Astrocyte (in vitro differentiated cells and primary cell): ENCODE measurements around the gene PDZK1IP1. TPM values are rescaled to one million over a fixed set of nuclear protein-coding genes. Genes with fewer than 3 reads are reported as not detected.

Experiments
- DNase-seq: peaks from one replicate; pipeline ENCODE4 v3.0.0-alpha.2; 2010; ENCODE audit warnings: low read depth
- FAIRE-seq: peaks from 2 replicates; lab custom pipeline; 2011; peaks lifted over from hg19 to GRCh38; lab: Jason Lieb, UNC
- H2AFZ ChIP-seq: 2 replicates; pipeline ENCODE4 v1.6.0; 2012; ENCODE audit warnings: low read depth, low read length, inconsistent platforms
- H3K27ac ChIP-seq: 2 replicates; pipeline ENCODE4 v1.5.1; 2011; ENCODE audit warnings: low read depth, low read length, inconsistent platforms
- H3K27me3 ChIP-seq: 2 replicates; pipeline ENCODE4 v1.6.0; 2011; ENCODE audit warnings: low read length, inconsistent platforms; ENCODE audit not compliant: insufficient read depth
- H3K36me3 ChIP-seq: 2 replicates; pipeline ENCODE4 v1.5.1; 2011; ENCODE audit warnings: low read length, inconsistent platforms; ENCODE audit not compliant: insufficient read depth
- H3K4me1 ChIP-seq: 2 replicates; pipeline ENCODE4 v1.5.1; 2011; ENCODE audit warnings: low read length, inconsistent platforms; ENCODE audit not compliant: insufficient read depth
- H3K4me2 ChIP-seq: 2 replicates; pipeline ENCODE4 v1.6.0; 2012; ENCODE audit warnings: low read length, inconsistent platforms
- H3K4me3 ChIP-seq: 2 replicates; pipeline ENCODE4 v1.5.1; 2011; ENCODE audit warnings: low read depth, mild to moderate bottlenecking, low read length, inconsistent platforms; ENCODE audit not compliant: insufficient read depth
- H3K79me2 ChIP-seq: 2 replicates; pipeline ENCODE4 v1.6.0; 2012; ENCODE audit warnings: mild to moderate bottlenecking, low read length, inconsistent platforms; ENCODE audit not compliant: insufficient read depth
- H3K9ac ChIP-seq: 2 replicates; pipeline ENCODE4 v1.6.0; 2012; ENCODE audit warnings: mild to moderate bottlenecking, low read length, inconsistent platforms
- H3K9me3 ChIP-seq: 2 replicates; pipeline ENCODE4 v1.5.1; 2012; ENCODE audit warnings: low read depth, mild to moderate bottlenecking, low read length, inconsistent platforms; ENCODE audit not compliant: insufficient read depth
- H4K20me1 ChIP-seq: 2 replicates; pipeline ENCODE4 v1.6.0; 2012; ENCODE audit warnings: low read length, inconsistent platforms; ENCODE audit not compliant: insufficient read depth
- H3K27ac Mint-ChIP-seq: one replicate; pipeline ENCODE4 v1.8.0; 2021; ENCODE audit warnings: mild to moderate bottlenecking, mixed read lengths; ENCODE audit not compliant: unreplicated experiment
- H3K27me3 Mint-ChIP-seq: one replicate; pipeline ENCODE4 v1.8.0; 2021; ENCODE audit warnings: low read depth, mixed read lengths; ENCODE audit not compliant: unreplicated experiment
- H3K36me3 Mint-ChIP-seq: one replicate; pipeline ENCODE4 v1.8.0; 2021; ENCODE audit warnings: low read depth, mixed read lengths; ENCODE audit not compliant: unreplicated experiment
- H3K4me1 Mint-ChIP-seq: one replicate; pipeline ENCODE4 v1.8.0; 2021; ENCODE audit warnings: low read depth, mixed read lengths; ENCODE audit not compliant: unreplicated experiment
- H3K4me3 Mint-ChIP-seq: one replicate; pipeline ENCODE4 v1.8.0; 2021; ENCODE audit warnings: mild to moderate bottlenecking, moderate library complexity, mixed read lengths; ENCODE audit not compliant: unreplicated experiment
- H3K9me3 Mint-ChIP-seq: one replicate; pipeline ENCODE4 v1.8.0; 2021; ENCODE audit warnings: mild to moderate bottlenecking, mixed read lengths; ENCODE audit not compliant: unreplicated experiment
- CTCF ChIP-seq: IDR thresholded peaks from 2 replicates; pipeline ENCODE4 v1.5.1; 2011; ENCODE audit warnings: low read depth, mild to moderate bottlenecking, inconsistent platforms, low read length, moderate library complexity; ENCODE audit not compliant: insufficient read depth
- EZH2 ChIP-seq: IDR thresholded peaks from 2 replicates; pipeline ENCODE4 v1.6.1; 2012; ENCODE audit warnings: mild to moderate bottlenecking, low read length, inconsistent platforms; ENCODE audit not compliant: insufficient read depth
- total RNA-seq: library from RNA; stranded (reverse); gene quantifications from 2 replicates; pipeline ENCODE4 v1.2.1, GENCODE V29; 2021

Gene PDZK1IP1
- total RNA-seq, 1 donor from 2014 or later, result 0.34 TPM

- H3K4me1 ChIP-seq, result no peaks in the 10 kb centered on the region
- Mint-ChIP-seq H3K27ac (peak within 1 kb of the TSS; percentile 84), H3K4me1 (peaks cover 13% of the 10 kb centered on the region), H3K36me3 (no peaks in the 10 kb centered on the region), H3K9me3 (peaks cover 11% of the 10 kb centered on the region), H3K4me3 (peak within 1 kb of the TSS; percentile 72), H3K27me3 (peaks cover 73% of the 10 kb centered on the region)
- no peaks in the 10 kb centered on the region for H3K9me3 ChIP-seq
- no peak within 1 kb of the TSS for H2AFZ ChIP-seq
- H3K4me2 ChIP-seq, result peak within 1 kb of the TSS; percentile 52
- no peak within 1 kb of the TSS for H3K9ac ChIP-seq
- no peaks in the 10 kb centered on the region for H3K36me3 ChIP-seq
- H3K79me2 ChIP-seq, result no peaks in the 10 kb centered on the region
- H3K27ac ChIP-seq, result no peak within 1 kb of the TSS
- peak; percentile 38 for TF ChIP-seq EZH2
- no peak for TF ChIP-seq CTCF
- peaks cover 79% of the 10 kb centered on the region for H3K27me3 ChIP-seq
- DNase-seq (no peak), FAIRE-seq (no peak)
- H3K4me3 ChIP-seq, result no peak within 1 kb of the TSS
- H4K20me1 ChIP-seq, result peaks cover 8% of the 10 kb centered on the region
Observed at GRCh38 chr1:47232187-47232874, 42.5 kb upstream of the PDZK1IP1 start, which contains the start of gene TAL1. TSS of gene TAL1 (minus strand) at chr1:47232225. CDS start at chr1:47225888, 6,337 bp downstream.

- Histone ChIP-seq H3K36me3 (no peaks in the 10 kb centered on the region), H4K20me1 (peaks cover 8% of the 10 kb centered on the region), H3K4me2 (peak overlapping the region; percentile 52), H3K9ac (no peak overlapping the region), H2AFZ (no peak overlapping the region), H3K27me3 (peaks cover 86% of the 10 kb centered on the region), H3K4me1 (no peaks in the 10 kb centered on the region), H3K27ac (no peak overlapping the region), H3K4me3 (no peak overlapping the region), H3K79me2 (no peaks in the 10 kb centered on the region), H3K9me3 (no peaks in the 10 kb centered on the region)
- H3K4me3 Mint-ChIP-seq, result peak overlapping the region; percentile 68
- TF ChIP-seq CTCF (no peak), EZH2 (peak; percentile 80)
- no peaks in the 10 kb centered on the region for H3K36me3 Mint-ChIP-seq
- H3K4me1 Mint-ChIP-seq, result peaks cover 13% of the 10 kb centered on the region
- H3K27me3 Mint-ChIP-seq, result peaks cover 78% of the 10 kb centered on the region
- no peak for FAIRE-seq
- DNase-seq, result peak; percentile 29
- H3K27ac Mint-ChIP-seq, result peak overlapping the region; percentile 73
- peaks cover 11% of the 10 kb centered on the region for H3K9me3 Mint-ChIP-seq
Observed at GRCh38 chr1:47231301-47232186, 41.7 kb upstream of the PDZK1IP1 start.
